ELR (cell line): ENCODE measurements around the gene SRBD1.

Experiments used
- DNase-seq: peaks from one replicate; pipeline ENCODE4 v3.0.0-alpha.2; 2015; ENCODE audit warnings: low read depth

The SRBD1 gene, protein sequence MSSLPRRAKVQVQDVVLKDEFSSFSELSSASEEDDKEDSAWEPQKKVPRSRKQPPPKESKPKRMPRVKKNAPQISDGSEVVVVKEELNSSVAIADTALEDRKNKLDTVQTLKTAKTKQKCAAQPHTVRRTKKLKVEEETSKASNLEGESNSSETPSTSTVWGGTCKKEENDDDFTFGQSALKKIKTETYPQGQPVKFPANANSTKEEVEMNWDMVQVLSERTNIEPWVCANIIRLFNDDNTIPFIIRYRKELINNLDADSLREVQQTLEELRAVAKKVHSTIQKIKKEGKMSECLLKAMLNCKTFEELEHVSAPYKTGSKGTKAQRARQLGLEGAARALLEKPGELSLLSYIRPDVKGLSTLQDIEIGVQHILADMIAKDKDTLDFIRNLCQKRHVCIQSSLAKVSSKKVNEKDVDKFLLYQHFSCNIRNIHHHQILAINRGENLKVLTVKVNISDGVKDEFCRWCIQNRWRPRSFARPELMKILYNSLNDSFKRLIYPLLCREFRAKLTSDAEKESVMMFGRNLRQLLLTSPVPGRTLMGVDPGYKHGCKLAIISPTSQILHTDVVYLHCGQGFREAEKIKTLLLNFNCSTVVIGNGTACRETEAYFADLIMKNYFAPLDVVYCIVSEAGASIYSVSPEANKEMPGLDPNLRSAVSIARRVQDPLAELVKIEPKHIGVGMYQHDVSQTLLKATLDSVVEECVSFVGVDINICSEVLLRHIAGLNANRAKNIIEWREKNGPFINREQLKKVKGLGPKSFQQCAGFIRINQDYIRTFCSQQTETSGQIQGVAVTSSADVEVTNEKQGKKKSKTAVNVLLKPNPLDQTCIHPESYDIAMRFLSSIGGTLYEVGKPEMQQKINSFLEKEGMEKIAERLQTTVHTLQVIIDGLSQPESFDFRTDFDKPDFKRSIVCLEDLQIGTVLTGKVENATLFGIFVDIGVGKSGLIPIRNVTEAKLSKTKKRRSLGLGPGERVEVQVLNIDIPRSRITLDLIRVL

DNA sequence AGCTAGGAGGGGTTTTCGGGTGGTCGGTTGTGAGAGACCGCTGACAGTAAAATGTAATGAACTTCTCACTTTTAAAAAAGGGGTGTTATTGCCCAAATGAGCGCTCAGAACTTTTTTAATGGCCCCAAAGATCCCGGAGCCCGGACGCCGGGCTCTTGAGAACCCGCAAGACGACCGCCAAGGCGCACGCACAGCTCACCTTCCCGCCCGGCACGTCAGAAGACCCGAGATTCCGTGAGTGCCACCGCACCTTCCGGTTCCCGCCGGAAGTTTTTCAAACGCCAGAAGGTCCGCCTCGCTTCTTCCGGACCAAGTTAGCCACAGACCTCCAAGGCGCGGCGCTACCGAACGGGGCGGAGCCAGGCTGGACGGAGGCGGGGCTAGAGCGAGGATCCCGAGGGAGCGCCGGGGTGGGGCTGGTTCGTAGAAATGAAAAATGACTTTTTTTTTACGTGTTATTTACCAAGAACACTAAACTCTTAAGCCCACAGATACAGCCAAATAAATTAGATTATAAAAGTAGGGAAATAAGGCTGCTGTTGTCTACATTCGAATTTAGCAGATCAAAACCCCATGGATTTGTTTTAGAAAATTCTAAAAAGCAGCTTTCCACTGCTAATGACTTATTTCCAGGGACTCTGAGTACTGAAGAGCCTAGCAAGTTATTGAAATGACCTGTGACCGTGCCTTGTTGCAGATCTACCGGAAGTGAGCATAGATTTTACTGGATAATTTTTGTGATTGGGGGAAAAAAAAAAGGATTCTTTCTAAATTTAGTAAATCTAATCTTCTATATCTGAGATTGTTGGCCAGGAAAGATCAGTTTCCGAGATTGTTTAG is at the start of gene SRBD1:
Gene SRBD1 (minus strand): TSS at position 248 of the 840 bp plus-strand sequence. CDS start 5,826 bp downstream, outside the sequence.
- DNase-seq = peak; percentile 98

- no peak for DNase-seq
Measured at GRCh38 chr2:45654250-45654649, 43.2 kb upstream of the SRBD1 start.

DNA sequence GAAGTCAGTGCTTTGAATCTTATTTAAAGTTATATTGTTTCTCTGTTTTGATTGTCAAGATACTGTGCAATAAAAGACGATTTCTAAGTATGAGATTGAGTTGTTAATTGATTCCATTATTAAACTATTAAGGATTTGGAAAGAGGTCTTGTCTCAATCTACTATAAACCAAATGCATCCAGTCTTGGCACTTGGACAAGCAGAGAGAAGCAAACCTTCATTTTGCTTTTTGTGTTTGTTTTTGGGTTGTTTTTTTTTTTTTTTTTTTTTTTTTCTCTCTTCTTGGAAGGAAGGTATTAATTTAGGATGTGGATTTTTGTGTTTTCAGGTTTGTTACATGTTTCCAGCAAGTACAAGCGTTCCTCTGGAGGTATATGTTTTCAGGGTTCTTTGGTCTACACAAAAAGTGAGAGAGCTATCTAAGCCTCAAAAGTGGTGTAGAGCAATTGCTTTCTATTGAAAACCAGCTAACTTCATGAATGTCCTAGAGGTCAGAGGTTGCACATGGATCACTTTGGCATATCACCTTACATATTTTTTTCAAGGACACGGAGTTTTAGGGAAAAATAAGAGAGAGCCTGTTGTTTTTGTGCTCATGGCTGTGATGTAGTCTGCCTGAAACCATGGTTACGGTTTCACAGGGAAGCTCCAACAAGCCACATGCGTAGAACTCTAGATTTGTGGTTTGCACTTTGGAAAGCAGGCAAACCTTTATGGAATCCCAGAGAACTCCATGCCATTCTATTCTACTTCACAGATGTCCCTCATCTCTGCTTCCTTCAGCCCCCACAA is 42.3 kb upstream of the SRBD1 start:
- DNase-seq = no peak

DNA sequence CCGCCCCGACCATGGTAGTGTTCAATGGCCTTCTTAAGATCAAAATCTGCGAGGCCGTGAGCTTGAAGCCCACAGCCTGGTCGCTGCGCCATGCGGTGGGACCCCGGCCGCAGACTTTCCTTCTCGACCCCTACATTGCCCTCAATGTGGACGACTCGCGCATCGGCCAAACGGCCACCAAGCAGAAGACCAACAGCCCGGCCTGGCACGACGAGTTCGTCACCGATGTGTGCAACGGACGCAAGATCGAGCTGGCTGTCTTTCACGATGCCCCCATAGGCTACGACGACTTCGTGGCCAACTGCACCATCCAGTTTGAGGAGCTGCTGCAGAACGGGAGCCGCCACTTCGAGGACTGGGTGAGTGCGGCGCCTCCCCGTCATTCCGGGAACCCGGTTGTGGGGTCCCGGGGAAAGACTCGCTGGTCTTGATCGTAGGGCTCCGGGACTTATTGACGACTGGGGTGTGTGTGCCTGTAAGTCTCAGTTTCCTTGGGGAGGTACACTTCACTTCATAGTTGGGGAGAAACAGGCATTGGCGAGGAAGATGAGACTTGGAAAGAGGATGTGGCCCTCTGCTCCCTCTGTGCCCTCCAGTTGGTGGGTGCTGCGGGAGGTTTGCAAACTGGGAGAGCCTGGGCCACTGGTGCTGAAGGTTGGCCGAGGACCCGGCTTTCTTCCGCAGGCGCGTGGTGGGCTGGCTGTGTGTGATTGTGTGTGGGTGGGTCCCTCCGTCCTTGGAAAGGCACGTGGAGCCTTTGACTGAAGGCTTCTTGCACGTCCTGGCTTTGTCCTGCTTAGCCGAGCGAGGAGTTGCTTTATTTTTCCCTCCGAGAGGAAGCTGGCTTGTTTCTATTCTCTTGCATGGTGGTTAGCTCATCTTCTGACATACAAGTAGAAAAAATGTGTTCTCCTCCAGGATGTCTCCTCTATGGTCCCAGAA is 41.3 kb upstream of the SRBD1 start:
- DNase-seq = peak; percentile 53

GRCh38 chr2:45651415-45652089 is 40.5 kb upstream of the SRBD1 start, which contains the start of gene PRKCE:
TSS of gene PRKCE (plus strand) at chr2:45651675.
- no peak for DNase-seq

DNA sequence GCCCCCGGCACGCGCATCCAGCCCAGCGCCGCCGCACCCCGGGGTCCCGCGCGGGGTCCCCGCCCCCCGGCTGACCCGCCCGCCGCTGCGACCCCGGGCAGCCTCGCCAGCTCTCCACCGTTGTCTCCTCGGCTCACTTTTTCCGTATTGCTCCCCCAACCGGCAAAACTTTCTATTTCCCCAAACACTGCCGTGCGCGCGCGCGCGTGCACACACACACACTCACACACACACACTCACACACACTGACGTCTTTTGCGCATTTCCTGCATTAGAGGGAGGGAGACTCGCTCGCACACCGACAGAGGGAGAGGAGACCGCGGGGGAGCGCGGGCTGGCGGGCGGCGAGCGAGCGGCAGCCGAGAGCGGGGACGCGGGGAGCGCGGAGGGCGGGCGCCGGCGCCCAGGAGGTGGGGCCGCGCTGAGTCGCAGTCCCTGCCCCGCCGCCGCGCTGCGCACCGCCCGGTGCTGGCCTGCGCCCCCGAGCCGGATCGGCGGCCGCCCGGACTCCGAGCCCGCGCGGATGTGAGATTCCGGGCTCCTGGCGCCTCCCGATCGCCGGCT is 39.9 kb upstream of the SRBD1 start:
- DNase-seq = peak; percentile 97

- DNase-seq = peak; percentile 70
Measured at GRCh38 chr2:45649858-45650811, 39.1 kb upstream of the SRBD1 start.

DNA sequence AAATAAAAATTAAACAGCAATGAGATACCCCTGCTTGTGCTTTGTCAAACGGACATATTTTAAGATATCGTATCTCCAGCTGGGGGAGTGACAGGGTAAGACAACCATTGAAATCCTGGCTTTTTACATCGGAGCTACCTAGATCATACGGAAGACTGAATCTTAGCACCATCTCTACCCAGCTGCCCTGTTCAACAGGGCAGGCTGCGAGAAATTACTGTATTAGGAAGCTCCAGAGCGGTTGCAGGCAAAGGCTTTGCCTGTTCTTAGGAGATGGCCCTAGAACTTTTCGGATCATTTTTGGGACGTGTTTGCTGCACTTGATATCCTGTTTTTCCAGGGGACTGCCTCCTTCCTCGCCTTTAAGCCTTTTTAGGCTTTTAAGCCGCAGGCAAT is 38.4 kb upstream of the SRBD1 start:
- DNase-seq = no peak

GRCh38 chr2:45648636-45649035 is 37.6 kb upstream of the SRBD1 start:
- no peak for DNase-seq

DNA sequence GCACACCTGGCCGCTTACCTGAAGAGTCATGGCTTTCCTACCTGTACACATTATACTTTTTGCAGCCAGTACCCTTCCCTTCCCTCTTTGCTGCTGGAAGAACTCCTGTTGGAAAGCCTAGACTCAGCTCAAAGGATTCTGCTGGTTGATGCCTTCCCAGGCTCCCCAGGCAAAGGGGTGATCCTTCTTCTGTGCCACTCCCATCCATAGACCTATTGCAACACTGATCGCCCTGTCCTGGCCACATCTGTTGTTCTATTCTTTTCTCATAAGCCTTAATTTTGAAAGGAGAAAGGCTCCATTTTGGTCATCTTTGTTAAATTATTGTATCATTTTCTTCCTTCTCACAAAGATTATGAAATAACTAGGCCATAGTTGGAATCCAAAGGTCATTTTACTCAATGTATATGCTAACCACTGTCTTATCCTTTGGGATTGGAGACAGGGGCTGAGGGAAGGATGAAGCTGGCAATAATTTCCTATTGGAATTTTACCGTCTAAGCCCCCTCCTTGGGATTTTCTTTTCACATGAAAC is 37.0 kb upstream of the SRBD1 start:
- no peak for DNase-seq

DNA sequence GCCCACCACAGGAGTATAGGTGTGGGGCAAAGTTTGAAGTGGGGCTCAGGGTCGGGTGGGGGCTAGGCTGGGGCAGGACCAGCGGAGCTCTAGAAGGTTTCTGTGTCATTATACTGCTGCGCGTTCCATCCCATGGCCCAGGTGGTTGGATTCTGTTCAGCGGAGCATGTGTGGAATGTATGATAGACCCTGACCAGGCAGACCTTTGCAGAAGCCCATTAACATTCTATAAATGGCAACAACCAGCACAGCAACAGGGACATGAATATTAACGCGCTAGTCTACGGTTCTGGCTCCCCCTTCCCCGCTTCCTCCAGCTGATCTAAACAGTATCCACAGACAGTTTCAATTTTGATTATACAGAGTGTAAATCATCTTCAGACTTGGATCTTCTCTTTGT is 36.3 kb upstream of the SRBD1 start:
- DNase-seq = no peak

- no peak for DNase-seq
Measured at GRCh38 chr2:45646289-45646688, 35.2 kb upstream of the SRBD1 start.

DNA sequence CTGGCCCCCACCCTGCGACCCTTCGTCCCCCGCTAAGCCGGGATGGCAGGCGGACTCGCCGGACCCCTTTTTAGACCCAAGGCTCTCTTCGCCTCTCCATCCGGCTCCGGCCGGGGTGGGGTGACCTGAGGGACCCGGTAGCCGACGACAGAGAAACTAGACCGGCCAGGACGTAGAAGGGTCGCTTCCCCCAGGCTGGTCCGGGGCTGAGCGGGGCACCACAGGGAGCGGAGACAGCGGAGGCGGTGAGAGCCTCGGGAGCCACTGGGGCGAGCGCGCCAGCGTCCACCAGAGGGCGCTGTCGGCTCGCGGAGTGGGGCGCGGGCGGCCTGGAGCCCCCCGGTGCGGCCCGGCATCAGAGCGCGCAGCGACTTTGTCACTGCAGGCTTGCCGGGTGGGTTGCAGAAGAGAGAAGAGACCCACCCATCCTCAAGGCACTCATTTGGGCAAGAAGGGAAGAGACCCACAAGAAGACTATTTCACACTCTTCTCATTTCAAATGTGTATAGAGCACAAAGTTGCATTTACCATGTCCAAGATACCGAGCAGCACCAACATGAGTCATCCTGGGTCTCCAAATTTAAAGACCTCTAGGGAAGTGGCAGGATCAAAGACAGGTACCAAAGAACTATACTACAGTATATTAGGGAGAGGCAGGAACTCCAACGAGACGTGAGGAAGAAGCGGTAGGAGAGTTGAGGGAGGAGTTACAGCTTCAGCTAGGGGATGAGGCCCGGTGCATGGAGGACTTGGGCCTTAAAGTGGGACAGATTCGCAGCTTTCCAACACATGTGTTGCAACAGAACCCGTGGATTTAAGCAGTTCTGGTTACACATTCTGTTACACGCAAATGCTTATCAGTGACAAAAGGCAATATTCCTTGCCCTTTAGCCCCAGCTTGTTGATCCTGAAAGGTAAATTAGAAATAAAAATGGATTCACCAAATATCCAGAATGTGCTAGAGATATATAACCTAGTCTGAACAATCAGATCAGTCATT is 32.8 kb upstream of the SRBD1 start:
- DNase-seq = peak; percentile 68

DNA sequence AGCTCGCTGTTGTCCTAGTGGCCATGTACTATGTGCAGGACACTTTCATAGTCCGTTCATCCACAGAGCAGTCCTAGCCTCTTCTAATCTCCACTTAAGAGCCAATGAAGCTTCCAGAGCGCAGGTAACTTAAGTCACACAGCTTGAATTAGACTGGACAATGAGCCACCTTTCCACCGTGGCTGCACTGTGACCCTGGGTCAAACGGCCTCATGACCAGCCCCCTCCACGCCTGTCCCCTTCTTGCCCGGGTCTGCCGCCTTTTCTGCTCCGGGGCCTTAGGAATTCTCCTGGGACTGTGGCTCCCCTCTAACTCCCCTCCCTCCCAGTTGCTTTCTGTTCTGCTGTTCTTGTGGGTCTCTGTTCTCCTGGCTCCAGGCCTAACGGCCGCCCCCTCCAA is 32.0 kb upstream of the SRBD1 start:
- DNase-seq = peak; percentile 23

DNA sequence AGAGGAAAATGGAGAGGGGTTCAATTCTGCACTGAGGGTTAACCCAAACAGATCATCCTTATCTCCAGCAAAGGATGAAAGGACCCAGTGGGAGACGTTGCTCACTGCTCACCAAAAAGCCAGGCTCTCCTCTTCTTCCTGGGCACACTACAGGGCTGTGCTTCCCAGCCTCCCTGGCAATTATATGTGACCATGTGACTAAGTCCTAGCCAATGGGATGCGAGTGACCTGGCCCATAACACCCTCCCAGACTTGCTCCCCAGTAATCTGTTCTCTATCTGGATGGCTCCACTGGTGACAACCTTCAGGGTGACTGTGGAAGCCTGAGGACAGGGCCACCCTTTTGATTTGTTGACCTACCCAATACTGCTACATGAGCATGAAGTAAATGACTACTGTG is 29.5 kb upstream of the SRBD1 start:
- DNase-seq = no peak

GRCh38 chr2:45637440-45637839 is 26.4 kb upstream of the SRBD1 start:
- DNase-seq = peak; percentile 79
